Spinal cord (tissue), 10 donors: ENCODE results near the gene FRRS1L. TPM values are rescaled to one million over a fixed set of nuclear protein-coding genes. Genes with fewer than 3 reads are reported as not detected.

Experiments used
- DNase-seq, 6 donors: peaks; one replicate each; pipeline versions ENCODE4 v3.0.0 to v3.0.0-alpha.2; 2013 to 2015; ENCODE audit warnings: low spot score in 6 of 6, low read depth in 4 of 6
- H3K27ac ChIP-seq: one replicate; pipeline ENCODE4 v1.5.1; 2013; ENCODE audit warnings: low read depth, low read length, control low read depth
- H3K27me3 ChIP-seq: one replicate; pipeline ENCODE4 v1.6.1; 2013; ENCODE audit warnings: low read length; ENCODE audit not compliant: control insufficient read depth, insufficient read depth
- H3K36me3 ChIP-seq: one replicate; pipeline ENCODE4 v1.6.1; 2013; ENCODE audit warnings: low read length; ENCODE audit not compliant: control insufficient read depth, insufficient read depth
- H3K4me1 ChIP-seq: one replicate; pipeline ENCODE4 v1.6.1; 2013; ENCODE audit warnings: low read length; ENCODE audit not compliant: control insufficient read depth, insufficient read depth
- H3K4me3 ChIP-seq: one replicate; pipeline ENCODE4 v1.5.1; 2013; ENCODE audit warnings: low read depth, low read length, control low read depth
- H3K9me3 ChIP-seq: one replicate; pipeline ENCODE4 v1.6.1; 2013; ENCODE audit warnings: low read length; ENCODE audit not compliant: control insufficient read depth, insufficient read depth
- WGBS: methylation state at CpG from one replicate; pipeline ENCODE4 v1.1.5; 2013; ENCODE audit warnings: missing lambda C conversion rate; ENCODE audit not compliant: insufficient coverage; 5-methylcytosine and 5-hydroxymethylcytosine counted together
- polyA plus RNA-seq, 2 donors: library from polyadenylated mRNA; unstranded; fragments of 120-200 nt; gene quantifications; one replicate each; pipeline ENCODE4 v1.2.1, GENCODE V29; 2013; ENCODE audit not compliant: insufficient read length in 2 of 2
- total RNA-seq, 2 donors: library from RNA; depleted of rRNA in 1 of 2; stranded (reverse); fragments of 120-200 nt in 1 of 2; fragments of >200 nt in 1 of 2; gene quantifications; one replicate each; pipeline versions ENCODE4 v1.2.3 to v1.2.4, GENCODE V29; 2013 to 2014
- donor health status: healthy.

FRRS1L gene
- total and polyA plus RNA-seq, 4 donors, result 19.7 to 86.7 (median 81.9) TPM

- no peak for DNase-seq
- no peak overlapping the region for H3K4me3 ChIP-seq
- no peak overlapping the region for H3K27ac ChIP-seq
- WGBS, result 82% methylated on average over 5 of the region's 6 CpGs
- no peaks in the 10 kb centered on the region for H3K9me3 ChIP-seq
- H3K27me3 ChIP-seq, result no peaks in the 10 kb centered on the region
- peaks cover 38% of the 10 kb centered on the region for H3K36me3 ChIP-seq
- H3K4me1 ChIP-seq, result peaks cover 3% of the 10 kb centered on the region
These were observed 31.8 kb upstream of the FRRS1L start for GRCh38 chr9:109198736-109199382.

- Histone ChIP-seq H3K4me3 (no peak overlapping the region), H3K9me3 (no peaks in the 10 kb centered on the region), H3K4me1 (peaks cover 3% of the 10 kb centered on the region), H3K27me3 (no peaks in the 10 kb centered on the region), H3K36me3 (peaks cover 40% of the 10 kb centered on the region), H3K27ac (no peak overlapping the region)
- peak in 1 of 6 donors; percentile 16 for DNase-seq
- 50% methylated on average over 1 of the region's 11 CpGs for WGBS
These were observed 27.0 kb upstream of the FRRS1L start for GRCh38 chr9:109193974-109194556.

- Histone ChIP-seq H3K4me1 (peaks cover 3% of the 10 kb centered on the region), H3K4me3 (no peak overlapping the region), H3K36me3 (peaks cover 40% of the 10 kb centered on the region), H3K27ac (no peak overlapping the region), H3K9me3 (no peaks in the 10 kb centered on the region), H3K27me3 (no peaks in the 10 kb centered on the region)
- WGBS, result 56% methylated on average over 3 of the region's 7 CpGs
- DNase-seq, result peak in 2 of 6 donors; percentile 56 to 73
These were observed 25.8 kb upstream of the FRRS1L start for GRCh38 chr9:109192732-109193361.

- Histone ChIP-seq H3K27me3 (no peaks in the 10 kb centered on the region), H3K4me3 (no peak overlapping the region), H3K36me3 (peaks cover 38% of the 10 kb centered on the region), H3K9me3 (no peaks in the 10 kb centered on the region), H3K4me1 (peaks cover 3% of the 10 kb centered on the region), H3K27ac (no peak overlapping the region)
- no peak for DNase-seq
- 78% methylated on average over 9 of the region's 9 CpGs for WGBS
These were observed 24.7 kb upstream of the FRRS1L start for GRCh38 chr9:109191746-109192145.

- no peak overlapping the region for H3K27ac ChIP-seq
- 100% methylated on average over 1 of the region's 1 CpG for WGBS
- peaks cover 3% of the 10 kb centered on the region for H3K4me1 ChIP-seq
- H3K4me3 ChIP-seq, result no peak overlapping the region
- no peaks in the 10 kb centered on the region for H3K9me3 ChIP-seq
- no peaks in the 10 kb centered on the region for H3K27me3 ChIP-seq
- peaks cover 49% of the 10 kb centered on the region for H3K36me3 ChIP-seq
- no peak for DNase-seq
These were observed 23.1 kb upstream of the FRRS1L start for GRCh38 chr9:109190151-109190550.

GRCh38 chr9:109186857-109187520, 19.9 kb upstream of the FRRS1L start:
- peaks cover 51% of the 10 kb centered on the region for H3K36me3 ChIP-seq
- WGBS, result 87% methylated on average over 5 of the region's 9 CpGs
- no peak overlapping the region for H3K27ac ChIP-seq
- H3K27me3 ChIP-seq, result no peaks in the 10 kb centered on the region
- DNase-seq, result peak in 1 of 6 donors; percentile 24
- peaks cover 3% of the 10 kb centered on the region for H3K4me1 ChIP-seq
- no peaks in the 10 kb centered on the region for H3K9me3 ChIP-seq
- H3K4me3 ChIP-seq, result no peak overlapping the region

GRCh38 chr9:109182940-109183798, 16.1 kb upstream of the FRRS1L start:
- H3K9me3 ChIP-seq, result no peaks in the 10 kb centered on the region
- peaks cover 31% of the 10 kb centered on the region for H3K36me3 ChIP-seq
- no peak overlapping the region for H3K4me3 ChIP-seq
- H3K27ac ChIP-seq, result no peak overlapping the region
- WGBS, result 71% methylated on average over 11 of the region's 13 CpGs
- peak in 1 of 6 donors; percentile 29 for DNase-seq
- H3K27me3 ChIP-seq, result no peaks in the 10 kb centered on the region
- peaks cover 16% of the 10 kb centered on the region for H3K4me1 ChIP-seq

- no peaks in the 10 kb centered on the region for H3K27me3 ChIP-seq
- DNase-seq, result no peak
- peaks cover 16% of the 10 kb centered on the region for H3K4me1 ChIP-seq
- no peaks in the 10 kb centered on the region for H3K9me3 ChIP-seq
- WGBS, result 73% methylated on average over 9 of the region's 9 CpGs
- H3K36me3 ChIP-seq, result peaks cover 31% of the 10 kb centered on the region
- H3K4me3 ChIP-seq, result no peak overlapping the region
- no peak overlapping the region for H3K27ac ChIP-seq
These were observed 15.5 kb upstream of the FRRS1L start for GRCh38 chr9:109182550-109182939.

GRCh38 chr9:109181284-109181683, 14.2 kb upstream of the FRRS1L start:
- WGBS, result no CpG with 5 or more reads among the region's 1 CpG
- H3K4me3 ChIP-seq, result no peak overlapping the region
- no peak for DNase-seq
- H3K27ac ChIP-seq, result no peak overlapping the region
- peaks cover 28% of the 10 kb centered on the region for H3K36me3 ChIP-seq
- H3K27me3 ChIP-seq, result no peaks in the 10 kb centered on the region
- H3K4me1 ChIP-seq, result peaks cover 16% of the 10 kb centered on the region
- no peaks in the 10 kb centered on the region for H3K9me3 ChIP-seq
